OCI-LY7 (cell line): ENCODE data around the gene CCDC78.

Source experiments
- CTCF ChIP-seq: fragments of 200-600 bp; sonication (generic); conservative IDR thresholded peaks from 2 replicates; pipeline ENCODE4 v1.5.1; 2014; ENCODE audit warnings: mild to moderate bottlenecking, antibody characterized with exemption, low read length, moderate library complexity, mixed read lengths
- EZH2phosphoT487 ChIP-seq: fragments of 200-600 bp; sonication (generic); IDR thresholded peaks from 2 replicates; pipeline ENCODE4 v1.6.1; 2018; ENCODE audit warnings: low read depth, borderline replicate concordance, mild to moderate bottlenecking, mixed run types, antibody characterized with exemption, low read length, moderate library complexity, mixed read lengths

- TF ChIP-seq CTCF (no peak), EZH2phosphoT487 (peak; percentile 100)
These were observed 31.9 kb downstream of the CCDC78 start for GRCh38 chr16:694187-694862.
